Mucosa of descending colon (tissue), 3 donors: ENCODE data around the gene SMAD6. TPM values are rescaled to one million over a fixed set of nuclear protein-coding genes. Genes with fewer than 3 reads are reported as not detected.

Source experiments
- ATAC-seq: fragments of 200-7000 bp; cut with Tn5 transposase; one replicate; pipeline ENCODE4 v1.9.1; 2020; ENCODE audit warnings: mild to moderate bottlenecking, moderate library complexity
- DNase-seq, 3 donors: peaks; one replicate each; pipeline ENCODE4 v3.0.0-alpha.2; 2020
- H3K36me3 ChIP-seq: fragments of 200-600 bp; one replicate; pipeline ENCODE4 v1.8.0; 2021; ENCODE audit warnings: low read depth, mild to moderate bottlenecking
- H3K4me1 ChIP-seq: fragments of 200-600 bp; one replicate; pipeline ENCODE4 v1.8.0; 2021; ENCODE audit warnings: low read depth, mild to moderate bottlenecking
- H3K4me3 ChIP-seq: fragments of 200-600 bp; one replicate; pipeline ENCODE4 v1.8.0; 2021; ENCODE audit warnings: mild to moderate bottlenecking
- H3K9me3 ChIP-seq: fragments of 200-600 bp; one replicate; pipeline ENCODE4 v1.8.0; 2021; ENCODE audit warnings: mild to moderate bottlenecking
- CTCF ChIP-seq: fragments of 200-600 bp; IDR thresholded peaks from one replicate; pipeline ENCODE4 v1.8.0; 2022; ENCODE audit warnings: antibody characterized with exemption, mild to moderate bottlenecking
- intact Hi-C, 2 donors: fragments of 100-400 bp; cut with DNase I in 1 of 2; cut with micrococcal nuclease in 1 of 2; formaldehyde crosslinking; loops; one replicate each; pipeline versions ENCODE4 v1.11.0 to v1.11.1; 2022; cut with DNase I, micrococcal nuclease
- total RNA-seq, 3 donors: library from RNA; stranded (reverse); fragmentation: NEBNext Ultra II Directional in 2 of 3; extraction: Animal tissue kit (Norgen Biotek cat#: 25700) in 2 of 3; gene quantifications; one replicate each; pipeline versions ENCODE4 v1.2.1 to v1.2.4, GENCODE V29; 2021 to 2023
- donor health status: DM: no; HTN: no; CAD: no; lungs with moderate emphysema.
- donor health status: DM: no; HTN: no; CAD: no.
- donor health status: DM: no; HTN: yes; CAD: no.

The SMAD6 gene
- total RNA-seq, 3 donors from 2014 or later: 11.5 to 18.5 (median 12.8) TPM

- no peaks in the 10 kb centered on the region for H3K36me3 ChIP-seq
- H3K9me3 ChIP-seq: no peaks in the 10 kb centered on the region
- TF ChIP-seq CTCF: no peak
- no peak overlapping the region for H3K4me3 ChIP-seq
- ATAC-seq: no peak
- intact Hi-C loops: no loop called here
- no peak for DNase-seq
- H3K4me1 ChIP-seq: peaks cover 10% of the 10 kb centered on the region
Measured at GRCh38 chr15:66743703-66744536, 41.9 kb downstream of the SMAD6 start.

- DNase-seq: no peak
- ATAC-seq: no peak
- H3K36me3 ChIP-seq: no peaks in the 10 kb centered on the region
- TF ChIP-seq CTCF: no peak
- intact Hi-C loops: no loop called here
- no peaks in the 10 kb centered on the region for H3K9me3 ChIP-seq
- no peak overlapping the region for H3K4me3 ChIP-seq
- H3K4me1 ChIP-seq: peaks cover 10% of the 10 kb centered on the region
Measured at GRCh38 chr15:66744610-66745279, 42.7 kb downstream of the SMAD6 start.

- Histone ChIP-seq H3K4me1 (peaks cover 4% of the 10 kb centered on the region), H3K9me3 (no peaks in the 10 kb centered on the region), H3K36me3 (no peaks in the 10 kb centered on the region), H3K4me3 (no peak overlapping the region)
- DNase-seq: no peak
- ATAC-seq: no peak
- intact Hi-C loops: no loop called here
- TF ChIP-seq CTCF: no peak
Measured at GRCh38 chr15:66745530-66746230, 43.6 kb downstream of the SMAD6 start.

GRCh38 chr15:66746231-66746605 lies 44.2 kb downstream of the SMAD6 start:
- Histone ChIP-seq H3K36me3 (no peaks in the 10 kb centered on the region), H3K4me3 (no peak overlapping the region), H3K4me1 (no peaks in the 10 kb centered on the region), H3K9me3 (no peaks in the 10 kb centered on the region)
- DNase-seq: no peak
- intact Hi-C loops: no loop called here
- no peak for TF ChIP-seq CTCF
- ATAC-seq: no peak

- TF ChIP-seq CTCF: no peak
- Histone ChIP-seq H3K4me1 (no peaks in the 10 kb centered on the region), H3K4me3 (no peak overlapping the region), H3K36me3 (no peaks in the 10 kb centered on the region), H3K9me3 (no peaks in the 10 kb centered on the region)
- DNase-seq (no peak), ATAC-seq (no peak)
- intact Hi-C loops: no loop called here
Measured at GRCh38 chr15:66747223-66747622, 45.2 kb downstream of the SMAD6 start.
